Neural progenitor cell (in vitro differentiated cells): Measurements from ENCODE around the gene ATP11A.

Source experiments
- EZH2 ChIP-seq: fragments of 200-600 bp; sonication (generic); IDR thresholded peaks from 2 replicates; pipeline ENCODE4 v1.6.1; 2017; ENCODE audit warnings: antibody characterized with exemption, mild to moderate bottlenecking, moderate library complexity
- TF ChIP-seq, protein P1 (sequence below): fragments of 200-600 bp; sonication (generic); IDR thresholded peaks from 2 replicates; pipeline ENCODE4 v1.5.1; 2017; ENCODE audit warnings: antibody characterized with exemption, mild to moderate bottlenecking

DNA sequence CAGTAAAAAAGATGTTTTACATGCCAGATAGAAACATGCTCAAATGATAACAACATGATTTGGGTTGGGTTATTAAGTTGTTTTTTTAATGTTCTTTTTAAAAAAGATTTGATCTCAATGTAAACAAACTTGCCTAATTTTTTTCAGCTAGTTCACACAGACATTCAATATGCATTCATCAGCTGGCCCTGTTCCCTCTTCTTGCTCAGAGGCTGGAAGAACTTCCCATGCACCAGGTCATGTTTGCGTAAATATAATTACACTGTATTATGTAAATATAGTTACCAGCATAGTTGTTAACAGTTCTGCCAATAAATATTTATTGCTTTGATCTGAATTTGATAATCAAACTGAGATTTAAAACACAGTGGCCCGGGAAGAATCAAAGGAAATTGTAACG, 70.6 kb downstream of the ATP11A start:
- TF ChIP-seq, protein P1, sequence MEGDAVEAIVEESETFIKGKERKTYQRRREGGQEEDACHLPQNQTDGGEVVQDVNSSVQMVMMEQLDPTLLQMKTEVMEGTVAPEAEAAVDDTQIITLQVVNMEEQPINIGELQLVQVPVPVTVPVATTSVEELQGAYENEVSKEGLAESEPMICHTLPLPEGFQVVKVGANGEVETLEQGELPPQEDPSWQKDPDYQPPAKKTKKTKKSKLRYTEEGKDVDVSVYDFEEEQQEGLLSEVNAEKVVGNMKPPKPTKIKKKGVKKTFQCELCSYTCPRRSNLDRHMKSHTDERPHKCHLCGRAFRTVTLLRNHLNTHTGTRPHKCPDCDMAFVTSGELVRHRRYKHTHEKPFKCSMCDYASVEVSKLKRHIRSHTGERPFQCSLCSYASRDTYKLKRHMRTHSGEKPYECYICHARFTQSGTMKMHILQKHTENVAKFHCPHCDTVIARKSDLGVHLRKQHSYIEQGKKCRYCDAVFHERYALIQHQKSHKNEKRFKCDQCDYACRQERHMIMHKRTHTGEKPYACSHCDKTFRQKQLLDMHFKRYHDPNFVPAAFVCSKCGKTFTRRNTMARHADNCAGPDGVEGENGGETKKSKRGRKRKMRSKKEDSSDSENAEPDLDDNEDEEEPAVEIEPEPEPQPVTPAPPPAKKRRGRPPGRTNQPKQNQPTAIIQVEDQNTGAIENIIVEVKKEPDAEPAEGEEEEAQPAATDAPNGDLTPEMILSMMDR = no peak
- TF ChIP-seq EZH2 = no peak
